IgD-negative memory B cell (primary cell): ENCODE measurements around the gene AOPEP. TPM values are rescaled to one million over a fixed set of nuclear protein-coding genes. Genes with fewer than 3 reads are reported as not detected.

Source experiments
- H3K27ac Mint-ChIP-seq, 3 donors: one replicate each; pipeline ENCODE4 v1.8.0; 2020 to 2022; ENCODE audit warnings: mild to moderate bottlenecking in 3 of 3, mixed read lengths in 3 of 3, moderate library complexity in 1 of 3
- H3K27me3 Mint-ChIP-seq: one replicate; pipeline ENCODE4 v1.8.0; 2021; ENCODE audit warnings: mixed read lengths
- H3K36me3 Mint-ChIP-seq: one replicate; pipeline ENCODE4 v1.8.0; 2020; ENCODE audit warnings: mild to moderate bottlenecking, mixed read lengths
- H3K4me1 Mint-ChIP-seq, 3 donors: one replicate each; pipeline ENCODE4 v1.8.0; 2020 to 2022; ENCODE audit warnings: mixed read lengths in 3 of 3, mild to moderate bottlenecking in 1 of 3
- H3K4me3 Mint-ChIP-seq, 4 donors: one replicate each; pipeline ENCODE4 v1.8.0; 2020 to 2022; ENCODE audit warnings: mild to moderate bottlenecking in 4 of 4, mixed read lengths in 4 of 4, moderate library complexity in 3 of 4
- H3K9me3 Mint-ChIP-seq, 3 donors: one replicate each; pipeline ENCODE4 v1.8.0; 2020 to 2021; ENCODE audit warnings: mixed read lengths in 3 of 3, mild to moderate bottlenecking in 1 of 3
- polyA plus RNA-seq: library from polyadenylated mRNA; unstranded; fragments of 300-500 nt; fragmentation: Illumina TruSeq; gene quantifications from one replicate; pipeline ENCODE4 v1.2.3, GENCODE V29; 2021

Gene AOPEP
- polyA plus RNA-seq, 1 donor from 2014 or later = 4.5 TPM

DNA sequence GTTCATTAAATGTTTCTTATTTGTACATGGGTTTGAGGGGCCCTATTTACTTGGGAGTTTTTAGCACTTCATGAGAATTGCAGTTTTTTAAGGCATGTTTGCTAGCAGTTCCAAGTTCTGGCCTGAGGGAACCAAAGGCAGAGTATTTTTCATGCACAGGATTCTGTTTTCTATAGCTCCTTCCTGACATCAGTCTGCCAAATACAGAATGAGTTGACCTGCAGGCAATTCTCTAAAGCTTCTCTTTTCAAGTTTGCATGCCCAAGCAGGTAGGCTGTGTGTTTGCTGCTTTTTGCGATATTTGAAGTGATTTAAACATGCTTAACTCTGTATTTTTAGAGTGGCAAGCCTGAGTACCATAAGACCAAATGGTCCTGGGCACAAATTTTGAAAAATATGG lies 75.8 kb downstream of the AOPEP start:
- peaks cover 28% of the 10 kb centered on the region for H3K36me3 Mint-ChIP-seq
- H3K4me1 Mint-ChIP-seq = peaks cover 7 to 28% (median 8%) of the 10 kb centered on the region in 3 donors
- no peak overlapping the region for H3K27ac Mint-ChIP-seq
- H3K4me3 Mint-ChIP-seq = no peak overlapping the region
- H3K27me3 Mint-ChIP-seq = no peaks in the 10 kb centered on the region
- no peaks in the 10 kb centered on the region for H3K9me3 Mint-ChIP-seq

DNA sequence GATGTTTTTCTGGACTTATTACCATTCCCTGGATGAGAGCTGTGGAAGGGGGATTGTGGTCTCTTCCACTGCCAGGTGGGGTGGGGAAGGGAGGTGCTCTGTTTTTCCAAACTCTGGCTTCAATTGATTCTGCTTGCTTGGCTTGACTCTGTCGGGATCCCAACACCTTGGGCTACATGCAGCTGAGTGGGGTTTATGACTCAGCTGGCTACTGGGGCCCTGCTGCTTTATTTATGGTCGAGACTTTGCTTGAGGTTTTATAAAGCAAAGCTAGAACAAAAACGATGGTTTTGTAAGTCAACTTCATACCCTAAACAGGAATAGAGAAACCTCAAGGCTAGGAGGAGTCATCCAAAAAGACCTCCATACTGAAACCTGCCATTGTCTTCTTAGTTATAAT lies 76.3 kb downstream of the AOPEP start:
- Mint-ChIP-seq H3K4me3 (peak overlapping the region in 1 of 4 donors; percentile 62), H3K27me3 (no peaks in the 10 kb centered on the region), H3K27ac (no peak overlapping the region), H3K9me3 (no peaks in the 10 kb centered on the region), H3K4me1 (peaks cover 7 to 33% (median 8%) of the 10 kb centered on the region in 3 donors), H3K36me3 (peaks cover 33% of the 10 kb centered on the region)

DNA sequence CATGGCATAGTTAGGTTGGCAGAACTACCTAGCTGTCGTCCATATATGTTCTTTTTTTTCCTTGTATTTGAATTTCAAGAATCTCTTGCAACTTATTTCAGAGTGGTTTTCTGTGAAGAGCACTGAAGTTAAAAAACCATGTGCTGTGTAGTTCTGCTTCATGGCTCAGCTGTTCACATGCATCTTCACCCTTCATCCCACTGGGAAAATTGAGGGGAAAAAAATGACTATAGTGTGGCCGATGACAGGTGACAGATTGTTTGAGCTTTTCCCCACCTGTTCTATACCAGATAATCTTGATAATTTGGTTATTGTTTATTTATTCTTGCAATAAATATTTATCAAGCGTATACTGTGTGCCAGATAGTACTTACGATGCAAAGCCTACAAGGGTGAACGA lies 77.8 kb downstream of the AOPEP start:
- peaks cover 28% of the 10 kb centered on the region for H3K36me3 Mint-ChIP-seq
- no peak overlapping the region for H3K4me3 Mint-ChIP-seq
- no peaks in the 10 kb centered on the region for H3K27me3 Mint-ChIP-seq
- peaks cover 7 to 33% (median 8%) of the 10 kb centered on the region in 3 donors for H3K4me1 Mint-ChIP-seq
- no peaks in the 10 kb centered on the region for H3K9me3 Mint-ChIP-seq
- H3K27ac Mint-ChIP-seq = no peak overlapping the region

DNA sequence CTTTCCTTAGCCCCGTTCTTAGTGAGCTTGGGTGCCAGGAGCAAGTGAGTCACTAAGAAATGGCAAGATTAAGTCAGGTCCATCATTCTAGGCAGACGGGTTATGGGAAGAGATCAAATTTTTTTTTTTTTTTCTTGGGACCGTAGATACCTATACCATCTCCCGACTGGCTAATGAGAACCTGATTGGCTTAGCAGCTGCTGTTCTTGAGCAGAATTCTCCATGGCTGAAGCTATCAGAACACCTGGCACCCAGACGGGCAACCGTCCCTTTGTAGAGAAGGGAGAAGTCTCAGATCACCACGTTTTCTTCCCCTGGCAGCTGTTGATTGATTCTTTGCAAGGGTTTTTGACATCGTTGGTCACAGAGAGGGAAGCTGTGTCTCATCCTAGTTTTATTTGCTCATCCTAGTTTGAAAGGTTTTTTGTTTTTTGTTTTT lies 78.6 kb downstream of the AOPEP start:
- H3K27me3 Mint-ChIP-seq = no peaks in the 10 kb centered on the region
- H3K4me3 Mint-ChIP-seq = no peak overlapping the region
- peaks cover 28% of the 10 kb centered on the region for H3K36me3 Mint-ChIP-seq
- no peaks in the 10 kb centered on the region for H3K9me3 Mint-ChIP-seq
- H3K27ac Mint-ChIP-seq = no peak overlapping the region
- H3K4me1 Mint-ChIP-seq = peaks cover 7 to 33% (median 8%) of the 10 kb centered on the region in 3 donors

DNA sequence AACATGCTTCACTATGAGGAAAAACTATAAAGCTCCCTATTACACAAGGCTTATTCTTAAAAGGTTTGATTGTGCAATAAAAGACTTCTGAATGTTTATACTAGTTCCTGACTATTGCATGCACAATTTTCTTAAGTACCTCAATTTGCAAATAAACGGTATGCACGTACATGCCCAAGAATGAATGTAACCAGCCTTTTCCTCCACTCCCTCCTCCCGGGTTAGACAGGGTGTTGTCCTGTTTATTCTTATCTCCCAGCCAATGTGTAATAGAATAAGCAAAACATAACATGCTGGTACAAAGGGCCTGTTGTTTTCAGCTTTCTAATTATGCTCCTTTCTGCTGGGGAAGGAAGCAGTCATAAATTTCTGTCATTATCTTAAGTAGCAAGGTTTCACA lies 79.1 kb downstream of the AOPEP start:
- Mint-ChIP-seq H3K36me3 (peaks cover 24% of the 10 kb centered on the region), H3K27ac (no peak overlapping the region), H3K9me3 (no peaks in the 10 kb centered on the region), H3K4me3 (no peak overlapping the region), H3K27me3 (no peaks in the 10 kb centered on the region), H3K4me1 (peaks cover 7 to 33% (median 8%) of the 10 kb centered on the region in 3 donors)

DNA sequence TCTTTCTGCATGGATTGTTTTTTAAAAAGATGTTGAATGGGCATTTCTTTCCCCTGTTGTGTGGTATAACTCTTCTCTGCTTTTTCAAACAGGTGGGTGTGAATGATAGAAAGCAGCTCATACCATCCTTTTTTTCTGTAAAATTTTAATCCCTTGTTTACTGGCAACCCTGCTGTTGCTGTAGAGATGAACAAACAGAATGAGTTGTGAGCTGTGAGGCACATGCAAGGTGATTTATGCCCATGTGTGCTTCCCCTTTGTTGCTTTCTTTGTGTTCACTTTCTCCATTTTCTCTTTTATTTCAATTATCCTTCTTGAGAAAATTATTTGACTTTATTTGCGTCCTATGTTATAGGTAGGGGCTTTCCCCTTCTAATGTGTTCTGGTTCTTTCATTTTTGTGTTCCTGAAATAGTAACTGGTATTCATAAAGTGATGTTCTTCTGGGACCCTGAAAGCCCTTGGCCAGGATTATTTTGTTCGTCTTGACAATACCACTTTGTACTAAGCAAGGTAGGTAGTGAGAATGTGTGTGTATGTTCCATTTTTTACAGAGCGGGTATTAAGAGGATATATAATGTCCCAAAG lies 79.9 kb downstream of the AOPEP start:
- H3K4me1 Mint-ChIP-seq = peaks cover 7 to 33% (median 8%) of the 10 kb centered on the region in 3 donors
- H3K36me3 Mint-ChIP-seq = peaks cover 18% of the 10 kb centered on the region
- no peak overlapping the region for H3K4me3 Mint-ChIP-seq
- H3K27me3 Mint-ChIP-seq = no peaks in the 10 kb centered on the region
- no peaks in the 10 kb centered on the region for H3K9me3 Mint-ChIP-seq
- H3K27ac Mint-ChIP-seq = peak overlapping the region in 1 of 3 donors; percentile 22

DNA sequence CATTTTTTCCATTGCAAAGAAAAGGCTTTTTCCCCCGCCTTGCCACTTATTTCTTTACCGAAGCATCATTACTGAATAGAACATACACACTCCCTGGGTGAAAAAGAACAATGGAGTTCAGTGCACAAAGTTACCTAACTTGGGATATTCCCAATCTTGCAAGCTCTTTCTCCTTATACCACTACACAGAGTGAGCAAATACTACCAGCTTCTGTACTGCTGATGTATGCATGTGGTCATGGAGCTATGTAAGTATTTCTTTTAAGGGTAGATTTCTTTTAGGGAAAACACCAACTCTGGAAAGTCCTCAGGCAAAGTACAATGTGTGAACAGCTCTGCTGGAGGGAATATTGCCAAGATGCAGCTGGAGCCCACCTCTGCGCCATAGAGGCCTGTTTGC lies 81.1 kb downstream of the AOPEP start:
- Mint-ChIP-seq H3K4me1 (peaks cover 7 to 29% (median 8%) of the 10 kb centered on the region in 3 donors), H3K36me3 (peaks cover 18% of the 10 kb centered on the region), H3K4me3 (no peak overlapping the region), H3K27me3 (no peaks in the 10 kb centered on the region), H3K27ac (no peak overlapping the region), H3K9me3 (no peaks in the 10 kb centered on the region)

DNA sequence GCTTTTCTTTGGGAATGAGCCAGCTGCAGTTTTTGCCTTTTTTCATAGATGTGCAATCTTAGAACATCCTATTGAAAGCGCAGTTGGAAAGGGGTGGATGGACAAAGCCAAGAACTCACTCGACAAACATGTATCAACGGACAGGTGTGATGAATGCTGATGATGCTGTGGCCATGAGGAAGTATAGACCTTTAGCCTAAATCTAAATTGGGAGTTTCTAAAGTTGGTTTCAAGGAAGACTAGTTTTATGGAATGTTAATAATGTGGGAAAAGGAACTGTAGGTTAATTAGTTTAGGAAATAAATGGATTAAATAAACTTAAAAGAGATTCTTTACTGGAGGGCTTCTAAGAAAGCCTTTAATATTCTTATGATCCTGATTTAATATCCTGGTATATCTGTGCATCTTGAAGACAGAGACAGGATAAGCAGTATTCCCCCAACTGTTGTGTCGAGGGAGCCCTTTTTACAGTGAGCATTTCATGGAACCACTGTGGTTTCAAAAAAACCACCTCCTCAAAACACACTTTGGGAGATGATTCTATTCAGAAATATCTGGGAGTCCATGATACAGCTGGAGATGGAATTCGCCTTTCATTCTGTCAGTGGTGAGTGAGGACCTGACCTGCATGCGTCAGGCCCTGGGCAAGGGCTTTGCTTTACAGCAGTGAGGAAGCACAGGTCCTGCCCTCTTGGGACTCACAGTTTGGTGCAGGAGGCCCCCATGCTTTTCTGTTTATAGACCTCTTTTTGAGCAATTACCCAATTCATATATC lies 82.6 kb downstream of the AOPEP start:
- H3K27ac Mint-ChIP-seq = peak overlapping the region in 1 of 3 donors; percentile 29
- H3K9me3 Mint-ChIP-seq = no peaks in the 10 kb centered on the region
- H3K4me3 Mint-ChIP-seq = no peak overlapping the region
- H3K36me3 Mint-ChIP-seq = peaks cover 18% of the 10 kb centered on the region
- peaks cover 3 to 16% (median 6%) of the 10 kb centered on the region in 3 donors for H3K4me1 Mint-ChIP-seq
- no peaks in the 10 kb centered on the region for H3K27me3 Mint-ChIP-seq

DNA sequence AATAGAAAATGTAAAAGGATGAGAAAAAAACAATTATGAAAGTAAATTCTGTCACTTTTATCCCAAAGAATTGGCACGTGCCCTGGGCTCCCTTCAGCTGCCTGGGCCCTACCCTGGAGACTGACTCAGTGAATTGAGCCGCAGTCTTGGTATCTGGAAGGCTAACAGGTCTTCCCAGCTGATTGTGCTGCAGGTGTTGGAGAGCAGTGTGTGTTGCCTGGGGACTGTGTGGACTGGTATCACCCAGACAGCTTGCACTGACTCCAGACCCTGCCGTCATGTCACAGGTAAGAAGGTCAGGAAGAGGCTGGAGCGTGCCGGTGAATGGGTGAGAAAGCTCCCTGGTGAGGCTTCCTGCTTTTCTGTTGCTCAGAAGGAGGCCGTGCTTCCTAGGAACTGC lies 83.3 kb downstream of the AOPEP start:
- Mint-ChIP-seq H3K27ac (no peak overlapping the region), H3K4me3 (no peak overlapping the region), H3K27me3 (no peaks in the 10 kb centered on the region), H3K4me1 (peaks cover 3 to 14% (median 5%) of the 10 kb centered on the region in 3 donors), H3K9me3 (no peaks in the 10 kb centered on the region), H3K36me3 (peaks cover 15% of the 10 kb centered on the region)

DNA sequence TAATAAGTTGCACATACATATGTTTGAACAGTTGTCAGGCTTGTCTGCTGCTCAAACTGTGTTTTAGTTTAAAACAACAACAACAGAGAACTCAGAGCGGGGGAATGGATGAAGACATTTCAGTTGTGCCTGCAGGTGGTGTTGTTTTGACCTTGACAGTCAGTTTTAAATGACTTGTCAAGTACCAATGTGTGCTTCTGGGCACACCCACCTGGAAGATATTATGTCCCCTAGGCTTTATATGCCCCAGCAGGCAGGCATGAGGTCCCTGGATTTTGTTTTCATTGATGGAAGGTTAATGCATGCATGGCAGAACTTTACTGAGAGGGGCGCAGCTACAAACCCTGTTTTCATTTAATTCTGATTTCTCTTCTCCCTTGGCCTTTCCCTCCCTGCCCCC lies 84.6 kb downstream of the AOPEP start:
- no peak overlapping the region for H3K4me3 Mint-ChIP-seq
- H3K27ac Mint-ChIP-seq = no peak overlapping the region
- no peaks in the 10 kb centered on the region for H3K27me3 Mint-ChIP-seq
- peaks cover 3 to 14% (median 4%) of the 10 kb centered on the region in 3 donors for H3K4me1 Mint-ChIP-seq
- H3K9me3 Mint-ChIP-seq = no peaks in the 10 kb centered on the region
- peaks cover 15% of the 10 kb centered on the region for H3K36me3 Mint-ChIP-seq

DNA sequence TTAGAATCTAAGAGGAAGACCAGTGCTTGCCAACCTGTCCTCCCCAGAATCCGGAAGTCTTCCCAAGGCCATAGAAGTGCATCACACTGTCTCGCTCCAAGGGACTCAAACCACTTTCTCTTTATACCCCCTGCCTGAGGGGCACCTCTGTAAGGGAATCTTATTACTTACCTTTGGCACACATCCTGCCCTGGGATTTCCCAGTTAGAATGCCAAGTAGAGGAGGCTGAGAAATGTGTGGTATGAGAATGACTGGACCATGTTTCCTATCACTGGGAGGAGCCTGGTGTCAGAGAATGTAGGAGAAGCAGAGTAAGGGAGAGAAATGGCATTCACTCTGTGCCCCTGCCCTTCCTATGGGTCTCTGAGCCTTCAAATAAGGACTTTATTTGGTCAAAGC lies 85.8 kb downstream of the AOPEP start:
- Mint-ChIP-seq H3K36me3 (peaks cover 16% of the 10 kb centered on the region), H3K4me3 (no peak overlapping the region), H3K27ac (no peak overlapping the region), H3K9me3 (no peaks in the 10 kb centered on the region), H3K27me3 (no peaks in the 10 kb centered on the region), H3K4me1 (peaks cover 0 to 4% (median 1%) of the 10 kb centered on the region in 3 donors)

DNA sequence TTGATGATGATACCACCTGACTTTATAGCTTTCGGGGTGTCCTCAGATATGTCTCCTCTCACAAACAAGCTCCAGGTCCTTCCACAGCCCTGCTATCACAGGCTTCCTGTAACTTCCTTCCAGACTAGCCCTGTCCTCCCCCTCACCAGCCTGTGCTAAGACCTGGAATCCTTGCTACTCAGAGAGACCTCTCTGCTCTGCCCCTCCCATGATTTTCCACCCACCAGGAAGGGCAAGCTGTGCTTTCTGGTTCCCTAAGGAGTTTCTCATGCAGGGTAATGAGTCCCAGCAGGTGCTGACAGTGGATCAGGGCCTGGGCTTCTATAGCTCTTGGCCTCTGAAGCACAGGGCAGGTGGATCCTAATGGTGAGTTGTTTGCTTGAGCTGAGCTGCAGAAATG lies 86.9 kb downstream of the AOPEP start:
- Mint-ChIP-seq H3K36me3 (peaks cover 13% of the 10 kb centered on the region), H3K4me3 (no peak overlapping the region), H3K4me1 (peaks cover 0 to 1% (median 0%) of the 10 kb centered on the region in 3 donors)

DNA sequence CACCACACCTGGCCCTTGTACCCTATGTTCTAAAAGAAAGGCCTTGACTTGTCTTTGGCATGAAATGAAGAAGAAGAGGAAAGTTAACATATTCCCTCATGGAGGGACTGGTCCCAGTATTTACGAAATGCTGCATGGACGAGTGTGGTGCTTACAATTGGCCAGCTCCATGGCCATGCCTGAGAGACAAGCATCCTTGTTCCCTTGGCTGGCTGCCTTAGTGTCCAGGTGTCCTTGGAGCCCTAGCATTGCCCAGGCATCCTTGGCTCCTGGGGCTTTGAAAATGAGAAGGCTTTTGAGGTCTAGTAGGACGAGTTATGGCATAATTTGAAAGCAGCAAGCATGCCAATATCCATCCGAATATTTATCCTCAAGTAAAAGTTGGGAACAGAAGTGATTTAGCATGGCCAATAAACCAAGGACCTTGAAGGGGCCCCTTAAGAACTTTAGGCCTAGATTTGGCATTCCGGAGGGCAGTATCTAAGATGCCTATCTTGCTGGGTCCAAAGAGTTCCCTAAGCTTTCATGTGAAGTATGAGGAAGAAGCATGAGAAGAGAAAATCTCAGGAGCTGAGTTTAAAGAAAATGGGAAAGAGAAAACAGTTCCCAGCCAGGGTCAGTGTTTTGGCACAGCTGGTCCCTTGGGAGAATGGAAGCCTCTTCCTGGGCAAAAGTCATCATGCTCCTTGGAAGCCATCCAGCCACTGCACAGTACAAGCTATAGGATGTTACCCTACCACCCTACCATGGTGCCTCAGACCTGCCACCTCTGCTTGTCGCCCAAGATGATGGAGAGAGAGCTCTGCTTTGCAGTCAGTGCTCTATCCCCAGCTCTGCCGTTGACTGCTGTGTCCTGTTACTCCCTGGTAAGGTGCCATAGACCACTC lies 91.0 kb downstream of the AOPEP start:
- H3K27me3 Mint-ChIP-seq = no peaks in the 10 kb centered on the region
- H3K9me3 Mint-ChIP-seq = no peaks in the 10 kb centered on the region
- H3K4me3 Mint-ChIP-seq = no peak overlapping the region
- H3K4me1 Mint-ChIP-seq = peaks cover 4 to 14% (median 13%) of the 10 kb centered on the region in 3 donors
- peaks cover 19% of the 10 kb centered on the region for H3K36me3 Mint-ChIP-seq
- no peak overlapping the region for H3K27ac Mint-ChIP-seq

More for the DNA sequence above, 86.9 kb downstream of the AOPEP start:
- Mint-ChIP-seq H3K9me3 (no peaks in the 10 kb centered on the region), H3K27ac (no peak overlapping the region), H3K27me3 (no peaks in the 10 kb centered on the region)

DNA sequence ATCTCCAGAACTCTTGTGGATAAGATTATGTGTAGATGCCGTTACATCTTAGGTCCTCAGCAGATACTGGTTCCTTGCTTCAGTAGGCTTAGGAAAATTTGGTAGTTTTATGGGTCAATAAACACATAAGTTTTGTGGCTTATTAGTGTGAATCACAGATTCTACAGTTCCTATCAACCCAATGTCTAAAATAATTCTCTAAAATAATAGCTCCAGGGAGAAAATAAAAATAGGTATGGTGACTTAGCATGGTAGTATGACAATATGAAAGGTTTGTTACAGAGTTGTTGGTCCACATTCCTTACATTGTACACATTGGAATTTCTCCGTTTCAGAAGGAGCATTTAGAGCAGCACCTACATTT lies 91.7 kb downstream of the AOPEP start:
- H3K9me3 Mint-ChIP-seq = no peaks in the 10 kb centered on the region
- H3K4me1 Mint-ChIP-seq = peaks cover 4 to 14% (median 13%) of the 10 kb centered on the region in 3 donors
- no peaks in the 10 kb centered on the region for H3K27me3 Mint-ChIP-seq
- peaks cover 14% of the 10 kb centered on the region for H3K36me3 Mint-ChIP-seq
- no peak overlapping the region for H3K4me3 Mint-ChIP-seq
- no peak overlapping the region for H3K27ac Mint-ChIP-seq

DNA sequence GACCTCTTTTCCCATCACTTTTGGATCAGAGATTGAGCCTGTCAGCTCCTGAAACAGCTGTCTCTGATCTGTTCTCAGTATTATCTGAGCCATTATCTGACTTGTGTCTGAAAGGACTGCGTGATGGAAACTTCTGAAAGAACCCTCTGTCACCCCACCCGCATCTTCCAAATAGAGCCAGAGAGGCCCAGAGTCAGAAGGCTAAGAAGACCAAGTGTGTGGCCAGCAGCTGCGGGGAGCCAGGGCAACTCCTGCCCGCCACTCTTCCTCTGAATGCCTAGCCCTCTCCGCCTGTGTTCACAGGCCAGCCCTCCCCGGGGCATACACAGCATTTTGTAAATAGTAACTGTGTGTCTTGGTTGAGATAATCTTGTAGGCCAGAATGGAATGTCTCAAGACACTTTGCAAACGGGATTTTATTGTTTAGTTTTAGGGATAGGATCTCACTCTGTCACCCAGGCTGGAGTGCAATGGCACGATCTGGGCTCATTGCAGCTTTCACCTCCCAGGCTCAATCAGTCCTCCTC lies 92.7 kb downstream of the AOPEP start:
- Mint-ChIP-seq H3K36me3 (peaks cover 16% of the 10 kb centered on the region), H3K4me1 (peaks cover 4 to 14% (median 12%) of the 10 kb centered on the region in 3 donors), H3K9me3 (no peaks in the 10 kb centered on the region), H3K4me3 (no peak overlapping the region), H3K27ac (no peak overlapping the region), H3K27me3 (no peaks in the 10 kb centered on the region)
